Sigmoid colon (tissue), 7 donors: ENCODE measurements around the gene NAT16. TPM values are rescaled to one million over a fixed set of nuclear protein-coding genes. Genes with fewer than 3 reads are reported as not detected.

Experiments
- DNase-seq: peaks from one replicate; pipeline ENCODE4 v3.0.0-alpha.2; 2019
- H3K27ac ChIP-seq, 4 donors: fragments of 200-600 bp; sonication (generic); one replicate each; pipeline ENCODE4 v1.5.1; 2016 to 2019; ENCODE audit warnings: mild to moderate bottlenecking in 1 of 4
- H3K27me3 ChIP-seq, 3 donors: fragments of 200-600 bp; sonication (generic); one replicate each; pipeline ENCODE4 v1.5.1; 2019; ENCODE audit warnings: mild to moderate bottlenecking in 1 of 3
- H3K36me3 ChIP-seq, 4 donors: fragments of 200-600 bp; sonication (generic); one replicate each; pipeline ENCODE4 v1.5.1; 2016 to 2019
- H3K4me1 ChIP-seq, 4 donors: fragments of 200-600 bp; sonication (generic); one replicate each; pipeline ENCODE4 v1.5.1; 2017 to 2019
- H3K4me3 ChIP-seq, 4 donors: fragments of 200-600 bp; sonication (generic); one replicate each; pipeline ENCODE4 v1.5.1; 2017 to 2019; ENCODE audit warnings: mild to moderate bottlenecking in 2 of 4, moderate library complexity in 1 of 4
- H3K9me3 ChIP-seq, 4 donors: fragments of 200-600 bp in 3 of 4; sonication (generic) in 3 of 4; one replicate each; pipeline versions ENCODE4 v1.5.1 to v1.6.1; 2013 to 2019
- CTCF ChIP-seq, 4 experiments: fragments of 450-650 bp in 3 of 4; fragments of 200-600 bp in 1 of 4; IDR thresholded peaks; one replicate each; pipeline ENCODE4 v1.5.1; 2016 to 2019; ENCODE audit warnings: antibody characterized with exemption in 4 of 4, mild to moderate bottlenecking in 3 of 4, moderate library complexity in 2 of 4
- EP300 ChIP-seq, 4 donors: sonication (generic); formaldehyde crosslinking; IDR thresholded peaks; one replicate each; pipeline ENCODE4 v1.6.1; 2017; ENCODE audit warnings: antibody characterized with exemption in 4 of 4
- POLR2A ChIP-seq, 2 donors: fragments of 450-650 bp; IDR thresholded peaks; one replicate each; pipeline ENCODE4 v1.6.1; 2016; ENCODE audit warnings: antibody characterized with exemption in 2 of 2, mild to moderate bottlenecking in 2 of 2, moderate library complexity in 2 of 2
- POLR2AphosphoS5 ChIP-seq, 4 donors: sonication (generic); formaldehyde crosslinking; IDR thresholded peaks; one replicate each; pipeline ENCODE4 v1.6.1; 2017; ENCODE audit warnings: antibody characterized with exemption in 4 of 4
- WGBS, 2 donors: extraction: QIAGEN DNeasy Blood & Tissue Kit; methylation state at CpG; one replicate each; pipeline ENCODE4 v1.1.7; 2013; 5-methylcytosine and 5-hydroxymethylcytosine counted together
- intact Hi-C: fragments of 100-400 bp; cut with DNase I; formaldehyde crosslinking; loops from one replicate; pipeline ENCODE4 v1.15.1; 2023
- polyA plus RNA-seq, 3 donors: library from polyadenylated mRNA; stranded (reverse); fragments of 200-250 nt; gene quantifications; one replicate each; pipeline ENCODE4 v1.2.3, GENCODE V29; 2013
- total RNA-seq, 4 donors: library from RNA; depleted of rRNA; stranded (reverse); fragments of >200 nt; gene quantifications; one replicate each; pipeline ENCODE4 v1.1.0, GENCODE V29; 2016
- donor health status: healthy with polysubstance abuse.
- donor health status: Bipolar disorder and iron deficiency.
- donor health status: healthy.

The NAT16 gene
- total and polyA plus RNA-seq, 7 donors: 0.23 TPM; not detected in 6

- no peaks in the 10 kb centered on the region for H3K36me3 ChIP-seq
- no peaks in the 10 kb centered on the region for H3K9me3 ChIP-seq
- H3K27ac ChIP-seq: no peak overlapping the region
- H3K27me3 ChIP-seq: peaks cover 19 to 94% (median 33%) of the 10 kb centered on the region in 3 donors
- peaks cover 0 to 11% (median 10%) of the 10 kb centered on the region in 4 donors for H3K4me1 ChIP-seq
- TF ChIP-seq EP300 (IDR thresholded peaks at IDR 0.05): no peak
- TF ChIP-seq CTCF (IDR thresholded peaks at IDR 0.05): no peak
- no peak for TF ChIP-seq POLR2AphosphoS5 (IDR thresholded peaks at IDR 0.05)
- TF ChIP-seq POLR2A (IDR thresholded peaks at IDR 0.05): no peak
- no peak overlapping the region for H3K4me3 ChIP-seq
- WGBS, 2 donors: 78 to 92% methylated on average over 14 of the region's 14 CpGs
- DNase-seq: no peak
- intact Hi-C loops: loop anchor here (10.0 kb wide), 1 partner anchor 54 kb away; no protein-coding TSS in a partner anchor
Measured at GRCh38 chr7:101198476-101198875, 18.4 kb upstream of the NAT16 start.

GRCh38 chr7:101197991-101198390 lies 17.9 kb upstream of the NAT16 start:
- H3K36me3 ChIP-seq: no peaks in the 10 kb centered on the region
- H3K27me3 ChIP-seq: peaks cover 19 to 92% (median 33%) of the 10 kb centered on the region in 3 donors
- peaks cover 0 to 11% (median 10%) of the 10 kb centered on the region in 4 donors for H3K4me1 ChIP-seq
- no peak overlapping the region for H3K27ac ChIP-seq
- intact Hi-C loops: loop anchor here (10.0 kb wide), 1 partner anchor 53 kb away; no protein-coding TSS in a partner anchor
- no peaks in the 10 kb centered on the region for H3K9me3 ChIP-seq
- no peak overlapping the region for H3K4me3 ChIP-seq
- no peak for DNase-seq
- 83 to 92% methylated on average over 21 of the region's 21 CpGs for WGBS, 2 donors
- TF ChIP-seq EP300 (IDR thresholded peaks at IDR 0.05) (no peak), POLR2AphosphoS5 (IDR thresholded peaks at IDR 0.05) (no peak), POLR2A (IDR thresholded peaks at IDR 0.05) (no peak), CTCF (IDR thresholded peaks at IDR 0.05) (no peak)

- peaks cover 2 to 71% (median 16%) of the 10 kb centered on the region in 3 donors for H3K27me3 ChIP-seq
- intact Hi-C loops: loop anchor here (10.0 kb wide), 1 partner anchor 51 kb away; no protein-coding TSS in a partner anchor
Measured at GRCh38 chr7:101195884-101196283, 15.8 kb upstream of the NAT16 start.

GRCh38 chr7:101189109-101189508 lies 9.0 kb upstream of the NAT16 start:
- WGBS, 2 donors: 68 to 83% methylated on average over 8 of the region's 8 CpGs
- DNase-seq: no peak
- Histone ChIP-seq H3K9me3 (no peaks in the 10 kb centered on the region), H3K36me3 (no peaks in the 10 kb centered on the region), H3K4me1 (no peaks in the 10 kb centered on the region), H3K27ac (no peak overlapping the region), H3K27me3 (peaks cover 0 to 26% (median 7%) of the 10 kb centered on the region in 3 donors), H3K4me3 (no peak overlapping the region)
- TF ChIP-seq CTCF (IDR thresholded peaks at IDR 0.05): no peak
- no peak for TF ChIP-seq EP300 (IDR thresholded peaks at IDR 0.05)
- TF ChIP-seq POLR2AphosphoS5 (IDR thresholded peaks at IDR 0.05): no peak
- no peak for TF ChIP-seq POLR2A (IDR thresholded peaks at IDR 0.05)
- intact Hi-C loops: no loop called here

More at GRCh38 chr7:101195884-101196283, 15.8 kb upstream of the NAT16 start:
- H3K27ac ChIP-seq: no peak overlapping the region
- H3K9me3 ChIP-seq: no peaks in the 10 kb centered on the region
- 87 to 93% methylated on average over 17 of the region's 17 CpGs for WGBS, 2 donors
- TF ChIP-seq EP300 (IDR thresholded peaks at IDR 0.05): no peak
- TF ChIP-seq CTCF (IDR thresholded peaks at IDR 0.05): no peak
- TF ChIP-seq POLR2A (IDR thresholded peaks at IDR 0.05): no peak
- no peak for TF ChIP-seq POLR2AphosphoS5 (IDR thresholded peaks at IDR 0.05)
- no peaks in the 10 kb centered on the region for H3K36me3 ChIP-seq
- DNase-seq: no peak
- no peaks in the 10 kb centered on the region for H3K4me1 ChIP-seq
- H3K4me3 ChIP-seq: no peak overlapping the region
